ENCODE measurements around the gene DAP. TPM values are rescaled to one million over a fixed set of nuclear protein-coding genes. Genes with fewer than 3 reads are reported as not detected.

DAP gene
- total and polyA plus RNA-seq, 4 donors = 49.9 to 131 (median 70.3) TPM

DNA sequence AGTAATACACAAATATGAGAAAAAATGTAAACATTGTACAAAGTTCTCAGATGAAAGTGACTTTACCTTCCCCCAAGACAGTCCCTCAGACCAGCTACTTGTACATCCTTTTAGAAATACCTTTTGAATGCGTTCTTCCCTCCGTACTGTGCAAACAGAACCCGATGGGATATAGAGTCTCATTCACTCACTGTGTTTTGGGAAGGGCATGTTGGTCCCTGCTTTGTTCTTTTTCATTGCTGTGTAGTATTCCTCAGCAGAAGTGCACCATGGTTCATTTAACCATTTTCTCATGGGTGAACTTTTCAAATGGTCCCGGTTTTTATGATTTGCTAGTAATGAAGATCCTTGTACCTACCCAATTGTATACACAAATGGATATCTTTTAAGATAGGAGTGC lies 102.8 kb downstream of the DAP start:
- no peak overlapping the region for H3K4me3 ChIP-seq
- no peak overlapping the region for H3K27ac ChIP-seq (ENCODE audit: low read depth in 1 of 2, low read length in 1 of 2)
- 82 to 84% methylated on average over 4 of the region's 4 CpGs for WGBS, 2 donors
- DNase-seq (no peak), ATAC-seq (ENCODE audit: insufficient read depth, low FRiP score) (no peak)
- H3K9ac ChIP-seq (ENCODE audit: insufficient read depth in 1 of 2, low read length in 2 of 2) = no peak overlapping the region
- H3K9me3 ChIP-seq (ENCODE audit: control insufficient read depth in 4 of 4, insufficient read depth in 3 of 4, low read length in 3 of 4) = no peaks in the 10 kb centered on the region
- H3K27me3 ChIP-seq (ENCODE audit: control insufficient read depth in 3 of 3, insufficient read depth in 3 of 3, low read length in 2 of 3) = peaks cover 0 to 3% (median 0%) of the 10 kb centered on the region in 3 donors
- no peaks in the 10 kb centered on the region for H3K36me3 ChIP-seq (ENCODE audit: control insufficient read depth in 4 of 4, insufficient read depth in 4 of 4, low read length in 4 of 4)
- TF ChIP-seq, protein P1, sequence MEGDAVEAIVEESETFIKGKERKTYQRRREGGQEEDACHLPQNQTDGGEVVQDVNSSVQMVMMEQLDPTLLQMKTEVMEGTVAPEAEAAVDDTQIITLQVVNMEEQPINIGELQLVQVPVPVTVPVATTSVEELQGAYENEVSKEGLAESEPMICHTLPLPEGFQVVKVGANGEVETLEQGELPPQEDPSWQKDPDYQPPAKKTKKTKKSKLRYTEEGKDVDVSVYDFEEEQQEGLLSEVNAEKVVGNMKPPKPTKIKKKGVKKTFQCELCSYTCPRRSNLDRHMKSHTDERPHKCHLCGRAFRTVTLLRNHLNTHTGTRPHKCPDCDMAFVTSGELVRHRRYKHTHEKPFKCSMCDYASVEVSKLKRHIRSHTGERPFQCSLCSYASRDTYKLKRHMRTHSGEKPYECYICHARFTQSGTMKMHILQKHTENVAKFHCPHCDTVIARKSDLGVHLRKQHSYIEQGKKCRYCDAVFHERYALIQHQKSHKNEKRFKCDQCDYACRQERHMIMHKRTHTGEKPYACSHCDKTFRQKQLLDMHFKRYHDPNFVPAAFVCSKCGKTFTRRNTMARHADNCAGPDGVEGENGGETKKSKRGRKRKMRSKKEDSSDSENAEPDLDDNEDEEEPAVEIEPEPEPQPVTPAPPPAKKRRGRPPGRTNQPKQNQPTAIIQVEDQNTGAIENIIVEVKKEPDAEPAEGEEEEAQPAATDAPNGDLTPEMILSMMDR (IDR thresholded peaks at IDR 0.05; ENCODE audit: control extremely low read depth, extremely low read depth) = no peak
- no peaks in the 10 kb centered on the region for H3K4me1 ChIP-seq (ENCODE audit: control insufficient read depth in 5 of 5, insufficient read depth in 5 of 5, low read length in 5 of 5)

- Histone ChIP-seq H3K36me3 (ENCODE audit: control insufficient read depth in 4 of 4, insufficient read depth in 4 of 4, low read length in 4 of 4) (no peaks in the 10 kb centered on the region), H3K27me3 (ENCODE audit: control insufficient read depth in 3 of 3, insufficient read depth in 3 of 3, low read length in 2 of 3) (peaks cover 0 to 7% (median 0%) of the 10 kb centered on the region in 3 donors), H3K9ac (ENCODE audit: insufficient read depth in 1 of 2, low read length in 2 of 2) (no peak overlapping the region), H3K9me3 (ENCODE audit: control insufficient read depth in 4 of 4, insufficient read depth in 3 of 4, low read length in 3 of 4) (no peaks in the 10 kb centered on the region), H3K27ac (ENCODE audit: low read depth in 1 of 2, low read length in 1 of 2) (no peak overlapping the region), H3K4me3 (no peak overlapping the region), H3K4me1 (ENCODE audit: control insufficient read depth in 5 of 5, insufficient read depth in 5 of 5, low read length in 5 of 5) (no peaks in the 10 kb centered on the region)
- TF ChIP-seq, protein P1 (IDR thresholded peaks at IDR 0.05; ENCODE audit: control extremely low read depth, extremely low read depth) = no peak
- no peak for DNase-seq
- no peak for ATAC-seq (ENCODE audit: insufficient read depth, low FRiP score)
- WGBS, 2 donors = 88 to 91% methylated on average over 18 of the region's 18 CpGs
Observed at GRCh38 chr5:10655972-10656830, 104.8 kb downstream of the DAP start.

DNA sequence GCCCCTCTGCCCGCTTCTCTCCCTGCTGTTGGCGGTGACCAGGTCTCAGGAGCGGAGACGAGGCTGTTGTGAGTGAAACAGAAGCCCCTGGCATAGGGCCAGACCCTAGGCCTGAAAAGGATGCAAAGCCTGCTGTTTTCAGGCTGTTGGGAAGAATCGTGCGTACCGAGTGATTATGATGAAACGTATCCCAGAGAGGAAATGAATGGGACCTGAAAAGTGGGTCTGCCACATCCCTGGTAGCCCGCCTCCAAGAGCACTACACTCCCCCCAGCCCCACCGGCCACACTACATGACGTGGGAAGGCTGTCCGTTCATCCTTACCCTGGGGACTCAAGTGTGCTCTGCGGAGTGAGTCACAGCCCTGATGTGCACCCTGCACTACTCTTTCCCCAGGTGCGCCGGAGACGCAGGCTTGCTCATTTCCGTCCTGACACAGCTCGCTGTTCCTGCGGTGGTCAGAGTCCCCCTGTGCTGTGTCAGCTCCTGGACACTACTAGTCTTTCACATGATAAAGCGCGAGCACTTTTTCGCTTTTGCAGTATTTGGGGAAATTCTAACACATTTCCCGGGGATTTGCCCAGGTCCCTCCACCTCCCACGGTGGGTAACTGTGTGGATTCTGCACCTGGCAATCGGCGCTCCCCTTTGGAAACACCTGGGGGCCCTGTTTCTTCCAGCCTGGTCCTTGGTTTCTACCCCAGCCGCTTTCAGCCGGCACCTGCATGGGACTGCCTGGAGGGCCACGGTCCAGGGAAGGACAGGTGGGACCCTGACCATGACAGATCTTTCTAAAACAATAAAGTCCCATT lies 105.7 kb downstream of the DAP start:
- Histone ChIP-seq H3K4me1 (ENCODE audit: control insufficient read depth in 5 of 5, insufficient read depth in 5 of 5, low read length in 5 of 5) (no peaks in the 10 kb centered on the region), H3K9me3 (ENCODE audit: control insufficient read depth in 4 of 4, insufficient read depth in 3 of 4, low read length in 3 of 4) (no peaks in the 10 kb centered on the region), H3K27me3 (ENCODE audit: control insufficient read depth in 3 of 3, insufficient read depth in 3 of 3, low read length in 2 of 3) (peaks cover 0 to 15% (median 0%) of the 10 kb centered on the region in 3 donors), H3K36me3 (ENCODE audit: control insufficient read depth in 4 of 4, insufficient read depth in 4 of 4, low read length in 4 of 4) (no peaks in the 10 kb centered on the region), H3K27ac (ENCODE audit: low read depth in 1 of 2, low read length in 1 of 2) (no peak overlapping the region), H3K4me3 (no peak overlapping the region), H3K9ac (ENCODE audit: insufficient read depth in 1 of 2, low read length in 2 of 2) (no peak overlapping the region)
- DNase-seq = no peak
- ATAC-seq (ENCODE audit: insufficient read depth, low FRiP score) = no peak
- TF ChIP-seq, protein P1 (IDR thresholded peaks at IDR 0.05; ENCODE audit: control extremely low read depth, extremely low read depth) = no peak
- WGBS, 2 donors = 84 to 86% methylated on average over 29 of the region's 29 CpGs
